BJ (cell line): ENCODE results near the gene KITLG. TPM values are rescaled to one million over a fixed set of nuclear protein-coding genes. Genes with fewer than 3 reads are reported as not detected.

Source experiments
- CTCF ChIA-PET: fragments of 350-600 bp; formaldehyde crosslinking; extraction: SDS; loops from one replicate; lab custom pipeline; 2021; ENCODE audit warnings: antibody characterized with exemption, inconsistent platforms; lab: Yijun Ruan, JAX
- POLR2A ChIA-PET: fragments of 300-600 bp; sonication (Branson Sonifier 250); formaldehyde crosslinking; extraction: SDS; loops from one replicate; lab custom pipeline; 2021; ENCODE audit warnings: antibody characterized with exemption; lab: Charles Lee
- DNase-seq: peaks from one replicate; pipeline ENCODE4 v3.0.0-alpha.2; 2011; ENCODE audit warnings: low read depth
- H3K27me3 ChIP-seq: 2 replicates; pipeline ENCODE4 v1.6.0; 2011; ENCODE audit warnings: low read length; ENCODE audit not compliant: control insufficient read depth, insufficient read depth
- H3K36me3 ChIP-seq: 2 replicates; pipeline ENCODE4 v1.5.1; 2011; ENCODE audit warnings: low read length; ENCODE audit not compliant: control insufficient read depth, insufficient read depth
- H3K4me3 ChIP-seq: 2 replicates; pipeline ENCODE4 v1.5.1; 2011; ENCODE audit warnings: low read depth, mild to moderate bottlenecking, control low read depth, low read length
- polyA plus RNA-seq: library from polyadenylated mRNA; depleted of rRNA; stranded (reverse); fragments of >200 nt; gene quantifications from 2 replicates; pipeline ENCODE4 v1.2.3, GENCODE V29; 2011
- TF ChIP-seq, protein P1 (sequence below): IDR thresholded peaks from 2 replicates; pipeline ENCODE4 v1.5.1; 2011; ENCODE audit warnings: low read depth, mild to moderate bottlenecking, control low read depth, inconsistent platforms, low read length, moderate library complexity; ENCODE audit not compliant: insufficient read depth

The KITLG gene
- polyA plus RNA-seq, 1 experiment, result 17.0 TPM

DNA sequence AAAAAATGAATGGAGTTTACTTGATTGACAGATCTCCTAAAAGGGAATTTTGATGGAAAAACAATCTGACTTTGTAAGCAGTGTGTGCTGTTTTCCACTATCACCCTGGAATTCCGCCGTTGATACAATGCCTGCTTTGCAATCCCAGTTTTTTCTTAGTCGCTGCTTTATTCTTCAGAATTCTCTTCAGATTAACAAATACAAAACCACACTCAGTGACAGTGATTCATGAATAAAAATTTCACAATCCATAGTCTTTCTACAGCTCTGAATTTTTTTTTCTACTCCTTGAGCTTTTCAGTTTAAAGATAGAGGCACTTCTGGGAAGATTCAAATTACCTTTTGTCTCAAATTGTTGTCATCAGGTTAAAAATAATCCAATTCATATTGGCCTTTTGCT is 44.6 kb upstream of the KITLG start:
- TF ChIP-seq, protein P1, sequence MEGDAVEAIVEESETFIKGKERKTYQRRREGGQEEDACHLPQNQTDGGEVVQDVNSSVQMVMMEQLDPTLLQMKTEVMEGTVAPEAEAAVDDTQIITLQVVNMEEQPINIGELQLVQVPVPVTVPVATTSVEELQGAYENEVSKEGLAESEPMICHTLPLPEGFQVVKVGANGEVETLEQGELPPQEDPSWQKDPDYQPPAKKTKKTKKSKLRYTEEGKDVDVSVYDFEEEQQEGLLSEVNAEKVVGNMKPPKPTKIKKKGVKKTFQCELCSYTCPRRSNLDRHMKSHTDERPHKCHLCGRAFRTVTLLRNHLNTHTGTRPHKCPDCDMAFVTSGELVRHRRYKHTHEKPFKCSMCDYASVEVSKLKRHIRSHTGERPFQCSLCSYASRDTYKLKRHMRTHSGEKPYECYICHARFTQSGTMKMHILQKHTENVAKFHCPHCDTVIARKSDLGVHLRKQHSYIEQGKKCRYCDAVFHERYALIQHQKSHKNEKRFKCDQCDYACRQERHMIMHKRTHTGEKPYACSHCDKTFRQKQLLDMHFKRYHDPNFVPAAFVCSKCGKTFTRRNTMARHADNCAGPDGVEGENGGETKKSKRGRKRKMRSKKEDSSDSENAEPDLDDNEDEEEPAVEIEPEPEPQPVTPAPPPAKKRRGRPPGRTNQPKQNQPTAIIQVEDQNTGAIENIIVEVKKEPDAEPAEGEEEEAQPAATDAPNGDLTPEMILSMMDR, result no peak
- no peak for DNase-seq
- no peaks in the 10 kb centered on the region for H3K27me3 ChIP-seq
- ChIA-PET CTCF (no interaction called here), POLR2A (no interaction called here)
- no peaks in the 10 kb centered on the region for H3K36me3 ChIP-seq
- H3K4me3 ChIP-seq, result no peak overlapping the region

DNA sequence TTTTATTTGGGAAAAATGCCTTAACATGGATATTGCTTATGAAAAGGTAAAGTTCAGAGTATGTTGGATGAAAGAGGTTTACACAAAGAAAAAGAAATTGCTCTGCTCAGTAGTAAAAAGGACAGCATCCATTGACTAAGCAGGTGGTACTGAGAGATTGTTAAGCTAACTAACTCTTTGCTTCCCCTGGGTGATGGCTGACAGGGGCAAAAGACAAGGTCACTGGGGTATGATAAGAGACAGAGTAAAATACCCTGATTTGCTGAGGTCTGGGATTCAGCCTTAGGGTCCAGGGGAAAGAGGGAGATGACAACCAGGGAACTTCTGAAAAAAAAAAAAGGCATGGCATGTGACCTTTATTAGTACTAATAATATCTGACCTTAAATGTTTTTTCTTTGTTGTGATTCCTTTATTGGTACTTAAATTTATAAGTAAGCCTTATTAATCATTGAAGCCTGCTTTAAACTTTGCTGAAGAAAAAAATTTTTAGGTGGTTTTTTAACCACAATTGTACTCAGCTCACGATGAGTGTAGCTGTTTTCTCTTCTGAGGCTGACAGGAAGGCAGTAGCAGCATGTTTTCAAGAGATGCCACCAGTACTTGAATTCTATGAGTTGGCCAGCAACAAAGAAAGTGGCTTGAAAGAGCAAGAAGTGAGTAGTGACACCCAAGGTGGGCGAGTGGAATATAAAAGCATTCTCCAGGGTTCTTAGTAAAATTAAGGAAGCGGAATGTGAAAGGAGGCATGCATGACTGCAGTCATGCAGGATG is 43.7 kb upstream of the KITLG start:
- TF ChIP-seq, protein P1, result no peak
- DNase-seq, result no peak
- no peak overlapping the region for H3K4me3 ChIP-seq
- CTCF ChIA-PET, result no interaction called here
- H3K36me3 ChIP-seq, result no peaks in the 10 kb centered on the region
- POLR2A ChIA-PET, result no interaction called here
- no peaks in the 10 kb centered on the region for H3K27me3 ChIP-seq

GRCh38 chr12:88617352-88617751 is 37.1 kb upstream of the KITLG start:
- Histone ChIP-seq H3K36me3 (no peaks in the 10 kb centered on the region), H3K27me3 (no peaks in the 10 kb centered on the region), H3K4me3 (no peak overlapping the region)
- TF ChIP-seq, protein P1, result no peak
- POLR2A ChIA-PET, result no interaction called here
- no peak for DNase-seq
- CTCF ChIA-PET, result no interaction called here

DNA sequence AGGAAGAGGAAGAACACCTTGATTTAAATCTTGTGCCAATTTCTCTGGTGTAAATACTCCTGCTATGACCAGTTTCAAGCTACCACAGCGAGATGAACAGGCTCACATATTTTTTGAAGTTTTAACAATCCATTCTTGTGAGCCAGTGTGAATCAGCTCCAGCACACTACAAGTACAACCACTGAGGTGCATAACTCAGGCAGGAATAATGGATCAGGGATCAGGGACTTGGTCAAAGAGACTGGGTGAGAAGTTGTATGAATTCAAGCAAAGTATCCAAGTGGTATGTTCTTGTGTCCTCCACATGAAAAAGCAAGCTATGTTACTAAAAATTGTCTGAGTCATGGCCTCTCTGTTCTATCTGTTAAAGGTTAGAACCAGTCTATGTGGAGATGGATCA is 35.2 kb upstream of the KITLG start:
- H3K4me3 ChIP-seq, result no peak overlapping the region
- ChIA-PET POLR2A (no interaction called here), CTCF (no interaction called here)
- H3K27me3 ChIP-seq, result no peaks in the 10 kb centered on the region
- H3K36me3 ChIP-seq, result no peaks in the 10 kb centered on the region
- no peak for DNase-seq
- TF ChIP-seq, protein P1, result no peak

DNA sequence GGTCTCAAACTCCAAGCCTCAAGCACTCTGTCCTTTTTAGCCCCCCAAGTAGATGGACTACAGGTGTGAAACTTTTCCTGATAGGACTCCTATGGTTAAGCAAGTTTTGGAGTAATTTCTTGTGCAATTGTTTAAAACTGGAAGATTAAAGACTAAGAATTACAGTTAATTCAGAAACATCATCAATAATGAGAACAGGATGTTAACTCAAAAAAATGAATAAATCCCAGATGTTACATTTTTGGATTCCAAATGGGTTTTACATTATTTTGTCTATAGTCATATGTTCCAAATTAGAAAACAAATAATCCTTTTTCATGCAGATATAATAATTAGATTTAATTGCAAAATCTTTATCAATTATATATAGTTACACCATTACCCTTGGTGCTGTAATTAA is 24.4 kb upstream of the KITLG start:
- CTCF ChIA-PET, result no interaction called here
- DNase-seq, result no peak
- TF ChIP-seq, protein P1, result no peak
- Histone ChIP-seq H3K4me3 (no peak overlapping the region), H3K36me3 (no peaks in the 10 kb centered on the region), H3K27me3 (no peaks in the 10 kb centered on the region)
- POLR2A ChIA-PET, result no interaction called here
